Uterus (tissue), 2 donors: ENCODE data around the gene BAD.

Source experiments
- CTCF ChIP-seq, 4 experiments: fragments of 200-600 bp in 2 of 4; fragments of 450-650 bp in 2 of 4; sonication (generic) in 2 of 4; IDR thresholded peaks; one replicate each; pipeline ENCODE4 v1.5.1; 2016 to 2019; ENCODE audit warnings: antibody characterized with exemption in 4 of 4, mild to moderate bottlenecking in 2 of 4, moderate library complexity in 1 of 4
- POLR2A ChIP-seq, 2 donors: fragments of 450-650 bp; IDR thresholded peaks; one replicate each; pipeline ENCODE4 v1.6.1; 2016; ENCODE audit warnings: antibody characterized with exemption in 2 of 2, mild to moderate bottlenecking in 1 of 2, moderate library complexity in 1 of 2

GRCh38 chr11:64220798-64221197, 63.7 kb downstream of the BAD start:
- TF ChIP-seq CTCF (IDR thresholded peaks at IDR 0.05) (no peak), POLR2A (IDR thresholded peaks at IDR 0.05) (no peak)
